B cell (primary cell): ENCODE data around the gene RHBDL1. TPM values are rescaled to one million over a fixed set of nuclear protein-coding genes. Genes with fewer than 3 reads are reported as not detected.
A peak's percentile ranks its signal among the peaks of the same experiment; 100 is the strongest.
"Not testable (repeated sequence)": the region's sequence is repeated elsewhere in the genome, so short reads cannot be mapped to it uniquely, and the experiment has no call there.

Experiments
- ATAC-seq: fragments of 200-7000 bp; cut with Tn5 transposase; one replicate; pipeline ENCODE4 v1.10.0; 2021; ENCODE audit warnings: low read depth, mild to moderate bottlenecking, moderate number of reproducible peaks, moderate library complexity
- CTCF ChIA-PET: fragments of 350-600 bp; sonication (Branson Sonifier 250); formaldehyde crosslinking; loops from one replicate; lab custom pipeline; 2021; ENCODE audit warnings: antibody characterized with exemption, inconsistent platforms; lab: Charles Lee
- POLR2A ChIA-PET: fragments of 350-600 bp; sonication (Branson Sonifier 250); formaldehyde crosslinking; loops from one replicate; lab custom pipeline; 2021; ENCODE audit warnings: antibody characterized with exemption; lab: Charles Lee
- DNase-seq: peaks from one replicate; pipeline ENCODE4 v3.0.0; 2013
- H2AFZ ChIP-seq: 2 replicates; pipeline ENCODE4 v1.6.1; 2012; ENCODE audit warnings: mild to moderate bottlenecking, low read depth, low read length; ENCODE audit not compliant: insufficient read depth, poor library complexity, severe bottlenecking
- H3K27ac ChIP-seq, 2 donors: 1 replicate in 1 of 2; 2 replicates in 1 of 2; pipeline ENCODE4 v1.5.1; 2012 to 2013; ENCODE audit warnings: low read length in 2 of 2, mild to moderate bottlenecking in 2 of 2, moderate library complexity in 1 of 2
- H3K27me3 ChIP-seq, 4 experiments: fragments of 200-600 bp in 1 of 4; sonication (generic) in 1 of 4; replicated peaks in 1 of 4; 1 replicate in 2 of 4; 2 replicates in 2 of 4; pipeline versions ENCODE4 v1.6.1 to v1.7.0; 2013 to 2016; ENCODE audit warnings: low read length in 3 of 4, mild to moderate bottlenecking in 2 of 4, mixed read lengths in 1 of 4, moderate library complexity in 1 of 4; ENCODE audit not compliant: insufficient read depth in 4 of 4, control insufficient read depth in 3 of 4; ENCODE audit errors: control extremely low read depth in 1 of 4
- H3K36me3 ChIP-seq, 2 experiments: replicated peaks in 1 of 2; 1 replicate in 1 of 2; 2 replicates in 1 of 2; pipeline versions ENCODE4 v1.6.1 to v1.7.1; 2013; ENCODE audit warnings: low read length in 1 of 2; ENCODE audit not compliant: insufficient read depth in 2 of 2, control insufficient read depth in 1 of 2; ENCODE audit errors: control extremely low read depth in 1 of 2, extremely low read depth in 1 of 2
- H3K4me1 ChIP-seq, 2 donors: fragments of 200-600 bp in 1 of 2; sonication (generic) in 1 of 2; 1 replicate in 1 of 2; 2 replicates in 1 of 2; pipeline versions ENCODE4 v1.5.1 to v1.6.1; 2013 to 2017; ENCODE audit warnings: low read length in 2 of 2; ENCODE audit not compliant: control insufficient read depth in 2 of 2, insufficient read depth in 2 of 2
- H3K4me2 ChIP-seq: replicated peaks from 2 replicates; pipeline ENCODE3; 2012; ENCODE audit warnings: mild to moderate bottlenecking, low read depth, low read length; ENCODE audit not compliant: poor library complexity, severe bottlenecking
- H3K4me3 ChIP-seq, 5 experiments: fragments of 200-600 bp in 1 of 5; sonication (generic) in 1 of 5; 1 replicate in 3 of 5; 2 replicates in 2 of 5; pipeline versions ENCODE4 v1.5.1 to v1.7.0; 2011 to 2016; ENCODE audit warnings: low read length in 4 of 5, mild to moderate bottlenecking in 4 of 5, low read depth in 2 of 5, control low read depth in 1 of 5, moderate library complexity in 1 of 5; ENCODE audit not compliant: insufficient read depth in 1 of 5; ENCODE audit errors: control extremely low read depth in 1 of 5, extremely low read depth in 1 of 5
- H3K79me2 ChIP-seq: fragments of 200-600 bp; sonication (generic); one replicate; pipeline ENCODE4 v1.6.0; 2016; ENCODE audit warnings: low read length; ENCODE audit not compliant: control insufficient read depth, insufficient read depth
- H3K9ac ChIP-seq: fragments of 200-600 bp; sonication (generic); 2 replicates; pipeline ENCODE4 v1.6.1; 2017; ENCODE audit warnings: mild to moderate bottlenecking, low read length, moderate library complexity
- H3K9me3 ChIP-seq, 3 donors: one replicate each; pipeline versions ENCODE4 v1.6.1 to v1.7.1; 2013; ENCODE audit warnings: low read length in 2 of 3; ENCODE audit not compliant: control insufficient read depth in 2 of 3, insufficient read depth in 1 of 3; ENCODE audit errors: control extremely low read depth in 1 of 3
- H4K20me1 ChIP-seq: 2 replicates; pipeline ENCODE4 v1.6.0; 2012; ENCODE audit warnings: mild to moderate bottlenecking, low read length; ENCODE audit not compliant: insufficient read depth, control insufficient read depth, poor library complexity, severe bottlenecking
- H3K27ac Mint-ChIP-seq: one replicate; pipeline ENCODE4 v1.8.0; 2021; ENCODE audit warnings: mixed read lengths
- H3K27me3 Mint-ChIP-seq: one replicate; pipeline ENCODE4 v1.8.0; 2021; ENCODE audit warnings: mixed read lengths
- H3K4me1 Mint-ChIP-seq: one replicate; pipeline ENCODE4 v1.8.0; 2021; ENCODE audit warnings: mixed read lengths
- H3K4me3 Mint-ChIP-seq: one replicate; pipeline ENCODE4 v1.8.0; 2021; ENCODE audit warnings: mixed read lengths
- H3K9me3 Mint-ChIP-seq: one replicate; pipeline ENCODE4 v1.8.0; 2022; ENCODE audit warnings: mixed read lengths; ENCODE audit not compliant: insufficient read depth
- EZH2 ChIP-seq: IDR thresholded peaks from 2 replicates; pipeline ENCODE4 v1.6.1; 2012; ENCODE audit warnings: borderline replicate concordance, low read depth, mild to moderate bottlenecking, moderate library complexity, low read length; ENCODE audit not compliant: insufficient read depth, poor library complexity, severe bottlenecking
- WGBS: methylation state at CpG from one replicate; pipeline ENCODE4 v1.1.5; 2013; ENCODE audit warnings: missing lambda C conversion rate; ENCODE audit not compliant: insufficient coverage; 5-methylcytosine and 5-hydroxymethylcytosine counted together
- intact Hi-C: fragments of 100-400 bp; cut with micrococcal nuclease; formaldehyde crosslinking; loops from one replicate; pipeline ENCODE4 v1.10.0; 2022
- polyA plus RNA-seq: library from polyadenylated mRNA; depleted of rRNA; stranded (reverse); fragments of >200 nt; gene quantifications from 2 replicates; pipeline ENCODE4 v1.2.3, GENCODE V29; 2012
- total RNA-seq, 2 donors: library from RNA; stranded (reverse); fragments of 120-200 nt in 1 of 2; gene quantifications; 1 replicate in 1 of 2; 2 replicates in 1 of 2; pipeline versions ENCODE4 v1.2.3 to v1.2.4, GENCODE V29; 2013 to 2022
- TF ChIP-seq, protein P1 (sequence below): fragments of 200-600 bp; IDR thresholded peaks from one replicate; pipeline ENCODE4 v1.8.0; 2022; ENCODE audit warnings: antibody characterized with exemption, mild to moderate bottlenecking

Gene RHBDL1
- total and polyA plus RNA-seq, 2 donors (not counting 1 experiment from before 2014, with no cell fraction given): 0.76 to 1.6 TPM

DNA sequence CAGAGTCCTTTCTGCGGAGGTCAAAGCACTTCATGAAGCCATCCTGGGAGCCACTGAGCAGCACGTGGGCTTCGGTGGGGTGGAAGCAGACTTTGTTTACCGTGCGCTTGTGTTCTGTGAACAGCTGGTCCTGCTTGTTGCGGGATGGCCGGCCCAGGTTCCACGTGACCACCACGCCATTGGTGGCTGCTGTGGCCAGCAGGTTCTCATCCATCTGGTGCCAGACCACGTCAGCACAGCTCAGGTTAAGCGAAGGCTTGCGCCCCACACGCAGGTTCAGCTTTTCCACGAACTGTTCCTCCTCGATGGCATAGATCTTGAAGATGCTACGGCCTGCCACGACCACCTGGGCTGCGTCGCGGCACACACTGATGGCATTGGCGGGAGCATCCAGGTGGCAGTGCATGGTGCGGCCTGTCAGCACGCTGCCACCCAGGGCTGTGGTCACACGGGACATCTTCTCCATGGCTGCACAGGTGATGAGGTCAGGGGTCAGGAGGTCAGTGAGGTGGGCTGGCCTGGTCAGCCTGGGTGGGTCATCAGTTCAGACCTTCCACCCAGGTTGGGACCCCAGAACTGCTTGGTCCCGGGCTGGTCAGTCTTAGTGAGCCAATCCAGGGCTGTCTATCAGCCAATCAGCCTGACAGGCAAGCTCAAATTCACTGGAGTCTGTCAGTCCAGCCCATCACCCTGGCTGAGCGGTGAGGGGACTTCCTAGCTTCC, 13.9 kb downstream of the RHBDL1 start:
- Mint-ChIP-seq H3K4me3 (peak overlapping the region; percentile 93), H3K27ac (peak overlapping the region; percentile 92), H3K4me1 (peaks cover 24% of the 10 kb centered on the region), H3K27me3 (peaks cover 5% of the 10 kb centered on the region), H3K9me3 (no peaks in the 10 kb centered on the region)
- ChIA-PET CTCF (interaction anchor here (0.8 to 1.6 kb wide), 3 partner anchors 9 to 1315 kb away, joined by 3 to 7 read pairs (median 3); partner anchors contain the start of gene STUB1), POLR2A (interaction anchor here (1.1 to 1.3 kb wide), 3 partner anchors 9 to 32 kb away, joined by 3 to 6 read pairs (median 4); partner anchors contain the start of genes ANTKMT and STUB1)
- H3K36me3 ChIP-seq: peaks cover 0 to 11% of the 10 kb centered on the region in 2 experiments
- peak overlapping the region; percentile 88 for H2AFZ ChIP-seq
- DNase-seq (no peak), ATAC-seq (no peak)
- TF ChIP-seq, protein P1, sequence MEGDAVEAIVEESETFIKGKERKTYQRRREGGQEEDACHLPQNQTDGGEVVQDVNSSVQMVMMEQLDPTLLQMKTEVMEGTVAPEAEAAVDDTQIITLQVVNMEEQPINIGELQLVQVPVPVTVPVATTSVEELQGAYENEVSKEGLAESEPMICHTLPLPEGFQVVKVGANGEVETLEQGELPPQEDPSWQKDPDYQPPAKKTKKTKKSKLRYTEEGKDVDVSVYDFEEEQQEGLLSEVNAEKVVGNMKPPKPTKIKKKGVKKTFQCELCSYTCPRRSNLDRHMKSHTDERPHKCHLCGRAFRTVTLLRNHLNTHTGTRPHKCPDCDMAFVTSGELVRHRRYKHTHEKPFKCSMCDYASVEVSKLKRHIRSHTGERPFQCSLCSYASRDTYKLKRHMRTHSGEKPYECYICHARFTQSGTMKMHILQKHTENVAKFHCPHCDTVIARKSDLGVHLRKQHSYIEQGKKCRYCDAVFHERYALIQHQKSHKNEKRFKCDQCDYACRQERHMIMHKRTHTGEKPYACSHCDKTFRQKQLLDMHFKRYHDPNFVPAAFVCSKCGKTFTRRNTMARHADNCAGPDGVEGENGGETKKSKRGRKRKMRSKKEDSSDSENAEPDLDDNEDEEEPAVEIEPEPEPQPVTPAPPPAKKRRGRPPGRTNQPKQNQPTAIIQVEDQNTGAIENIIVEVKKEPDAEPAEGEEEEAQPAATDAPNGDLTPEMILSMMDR: no peak
- no peak for TF ChIP-seq EZH2
- intact Hi-C loops: no loop called here
- 87% methylated on average over 26 of the region's 26 CpGs for WGBS
- H3K4me3 ChIP-seq: peak overlapping the region; percentile 53 to 80 (median 75)
- peak overlapping the region; percentile 96 for H3K9ac ChIP-seq
- H3K4me2 ChIP-seq: peak overlapping the region; percentile 99
- peaks cover 0 to 17% (median 4%) of the 10 kb centered on the region in 4 experiments for H3K27me3 ChIP-seq
- H3K4me1 ChIP-seq: peaks cover 26 to 31% of the 10 kb centered on the region in 2 donors
- H4K20me1 ChIP-seq: peaks cover 4% of the 10 kb centered on the region
- H3K27ac ChIP-seq: peak overlapping the region; percentile 63 to 91
- H3K79me2 ChIP-seq: peaks cover 22% of the 10 kb centered on the region
- H3K9me3 ChIP-seq: peaks cover 0 to 20% (median 0%) of the 10 kb centered on the region in 3 donors

GRCh38 chr16:691242-691641, 15.8 kb downstream of the RHBDL1 start:
- peaks cover 12% of the 10 kb centered on the region for H3K27me3 Mint-ChIP-seq
- peak overlapping the region; percentile 85 for H3K27ac Mint-ChIP-seq
- H2AFZ ChIP-seq, H3K9me3 Mint-ChIP-seq, H3K27ac ChIP-seq, CTCF ChIA-PET, ATAC-seq, H3K4me3 ChIP-seq, POLR2A ChIA-PET, H3K4me2 ChIP-seq, H3K9ac ChIP-seq, H4K20me1 ChIP-seq, H3K36me3 ChIP-seq, intact Hi-C loops, DNase-seq: not testable (repeated sequence)
- peak overlapping the region; percentile 76 for H3K4me3 Mint-ChIP-seq
- peaks cover 29% of the 10 kb centered on the region for H3K4me1 Mint-ChIP-seq
- peaks cover 0 to 28% (median 0%) of the 10 kb centered on the region in 3 donors for H3K9me3 ChIP-seq
- WGBS: 91% methylated on average over 14 of the region's 16 CpGs
- peaks cover 18% of the 10 kb centered on the region for H3K79me2 ChIP-seq
- peaks cover 36 to 40% of the 10 kb centered on the region in 2 donors for H3K4me1 ChIP-seq
- peaks cover 0 to 34% (median 12%) of the 10 kb centered on the region in 4 experiments for H3K27me3 ChIP-seq
